A673 (cell line): Measurements from ENCODE around the gene WBP2.

Experiments
- CTCF ChIP-seq: fragments of 300-800, 200-600 bp; sonication (generic); conservative IDR thresholded peaks from 2 replicates; pipeline ENCODE4 v1.5.1; 2017; ENCODE audit warnings: low read depth, mild to moderate bottlenecking, antibody characterized with exemption, low read length, moderate library complexity, mixed read lengths
- EZH2 ChIP-seq: fragments of 200-600 bp; sonication (generic); IDR thresholded peaks from 2 replicates; pipeline ENCODE4 v1.6.1; 2017; ENCODE audit warnings: borderline replicate concordance, low read depth, mild to moderate bottlenecking, mixed read lengths, antibody characterized with exemption, low read length; ENCODE audit not compliant: poor library complexity, severe bottlenecking

- TF ChIP-seq CTCF: no peak
- no peak for TF ChIP-seq EZH2
Measured at GRCh38 chr17:75818326-75818885, 36.7 kb downstream of the WBP2 start.
